ENCODE measurements around the gene RFTN2.
"Not testable (repeated sequence)": the region's sequence is repeated elsewhere in the genome, so short reads cannot be mapped to it uniquely, and the experiment has no call there.

RFTN2 gene, protein sequence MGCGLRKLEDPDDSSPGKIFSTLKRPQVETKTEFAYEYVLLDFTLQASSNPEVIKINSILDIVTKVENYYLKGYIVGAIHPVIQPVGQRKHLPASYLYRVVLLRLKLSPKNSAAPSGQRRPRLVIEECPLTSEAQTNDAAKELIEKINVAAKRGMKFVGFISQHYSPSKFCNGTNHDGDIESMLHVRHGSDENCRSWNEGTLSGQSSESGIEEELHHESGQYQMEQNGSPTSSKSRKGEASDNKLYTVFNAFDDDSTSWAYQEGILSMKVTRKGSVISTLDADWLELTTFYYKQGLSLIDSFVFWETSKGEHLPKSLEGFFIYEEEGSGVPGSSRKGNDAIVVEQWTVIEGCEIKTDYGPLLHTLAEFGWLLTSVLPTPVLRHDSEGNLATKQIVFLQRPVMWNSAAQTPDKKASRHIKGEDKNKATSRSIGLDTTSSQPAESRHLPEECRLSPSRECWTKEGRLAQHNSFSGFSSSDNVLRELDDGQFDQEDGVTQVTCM

DNA sequence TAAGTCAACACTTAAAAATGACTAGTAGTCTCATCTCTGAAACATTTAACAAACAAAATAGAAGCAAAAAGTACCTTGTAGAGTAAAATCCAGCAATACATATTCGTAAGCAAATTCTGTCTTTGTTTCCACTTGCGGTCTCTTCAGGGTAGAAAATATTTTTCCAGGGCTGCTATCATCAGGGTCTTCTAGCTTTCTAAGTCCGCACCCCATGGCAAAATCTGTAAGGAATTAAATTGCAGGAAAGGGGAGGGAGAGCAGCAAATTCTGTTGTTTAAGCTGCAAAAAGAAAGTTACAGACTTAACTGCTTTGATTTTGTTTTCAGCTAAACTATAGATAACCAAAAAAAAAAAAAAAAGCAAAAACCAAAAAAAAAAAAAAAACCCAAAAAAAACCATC, at the start of gene RFTN2:
Gene RFTN2 (minus strand): TSS at position 342 of the 400 bp plus-strand sequence. CDS start 129 bp downstream, at position 213.
- DNase-seq (ENCODE audit: low read depth): no peak

DNA sequence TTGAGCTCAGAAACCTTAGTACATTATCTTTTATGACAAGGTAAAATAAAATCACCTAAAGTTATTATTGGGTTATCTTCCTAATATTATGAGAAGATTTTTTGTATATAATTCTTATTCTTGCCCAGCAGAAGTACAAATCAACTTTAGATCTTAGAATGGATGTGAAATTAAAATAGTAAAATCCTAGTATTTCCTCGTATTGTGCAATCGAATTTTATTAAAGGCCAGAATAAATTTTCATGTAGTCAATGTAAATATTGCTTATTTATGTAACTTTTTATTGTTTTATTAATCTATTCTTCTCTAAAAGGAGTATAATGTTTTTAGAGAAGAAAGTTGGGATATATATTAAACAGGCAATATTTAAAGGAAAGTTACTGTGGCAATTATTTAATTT, 42.5 kb upstream of the RFTN2 start:
- no peak for DNase-seq (ENCODE audit: low read depth)

DNA sequence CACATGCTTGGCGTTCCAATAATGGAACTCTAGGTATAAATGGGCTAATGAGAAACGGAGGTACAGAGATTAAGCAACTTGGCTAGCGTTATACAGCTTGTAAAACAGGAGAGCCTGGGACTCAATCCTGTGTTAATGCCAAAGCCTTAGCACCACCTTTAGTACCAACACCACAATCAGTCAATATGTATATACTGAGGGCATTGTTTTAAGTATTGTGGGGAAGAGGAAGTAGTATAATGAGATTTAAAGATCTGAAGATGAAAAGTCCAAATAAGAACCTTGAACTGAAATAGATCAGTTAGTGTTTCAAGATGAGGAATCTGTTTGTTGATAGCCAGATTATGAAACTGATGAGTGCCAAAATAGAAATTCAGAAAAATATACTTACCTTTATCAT, 37.9 kb upstream of the RFTN2 start:
- no peak for DNase-seq (ENCODE audit: low read depth)

DNA sequence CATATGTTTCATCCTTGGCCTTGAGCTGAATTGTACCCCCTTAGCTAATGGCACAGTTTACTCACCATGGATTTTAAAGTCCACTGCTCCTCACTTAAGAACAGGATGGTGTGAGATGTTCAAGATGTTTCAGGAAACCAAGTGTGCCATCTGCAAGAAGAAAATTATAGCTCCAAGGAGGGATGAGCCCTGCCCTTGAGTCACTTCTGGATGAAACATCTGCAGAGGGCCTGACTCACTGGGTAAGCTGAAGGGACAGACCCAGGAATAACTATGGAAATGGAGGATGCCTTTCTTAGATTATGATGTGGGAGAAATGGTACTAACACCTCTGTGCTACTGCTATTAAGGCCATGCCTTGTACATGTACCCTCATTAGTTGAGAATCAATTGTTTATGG, 36.2 kb upstream of the RFTN2 start:
- no peak for DNase-seq (ENCODE audit: low read depth)

DNA sequence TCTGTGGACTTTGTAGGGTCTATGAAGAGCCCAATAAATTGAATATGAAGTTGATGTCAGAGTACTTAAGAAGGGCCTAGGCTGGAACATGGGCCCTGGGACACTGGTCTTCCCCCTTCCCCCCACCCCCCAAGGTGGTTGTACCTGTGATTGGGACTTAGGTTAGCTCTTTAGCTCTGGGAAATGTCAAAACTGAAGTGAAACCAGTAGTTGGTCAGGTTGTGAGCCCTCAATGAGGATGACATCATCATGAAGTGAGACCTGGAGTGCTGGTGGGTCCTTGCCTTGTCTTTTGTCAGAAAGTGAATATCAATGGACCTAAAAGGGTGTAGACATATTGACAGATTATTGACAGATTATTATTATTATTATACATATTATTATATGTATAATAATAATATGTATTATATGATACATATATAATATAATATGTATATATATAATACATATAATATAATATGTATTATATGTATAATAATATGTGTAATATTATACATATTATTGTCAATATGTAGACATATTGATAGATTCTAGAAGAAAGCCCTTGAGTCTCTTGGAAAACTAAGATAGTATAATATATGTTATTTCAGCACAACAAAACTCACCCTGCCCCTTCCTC, 35.1 kb upstream of the RFTN2 start:
- DNase-seq (ENCODE audit: low read depth): no peak

DNA sequence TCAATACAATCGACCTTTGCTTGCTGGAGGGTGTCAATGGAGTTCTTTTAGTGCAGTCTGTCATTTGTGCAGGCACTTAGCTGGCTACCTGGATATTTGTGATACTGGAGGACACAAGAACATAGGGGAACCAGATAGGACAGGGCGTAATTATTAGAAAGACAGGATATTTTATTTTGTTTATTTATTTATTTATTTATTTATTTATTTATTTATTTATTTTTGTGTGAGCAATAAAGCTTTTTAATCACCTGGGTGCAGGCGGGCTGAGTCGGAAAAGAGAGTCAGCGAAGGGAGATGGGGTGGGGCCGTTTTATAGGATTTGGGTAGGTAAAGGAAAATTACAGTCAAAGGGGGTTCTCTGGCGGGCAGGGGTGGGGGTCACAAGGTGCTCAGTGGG, 33.8 kb upstream of the RFTN2 start:
- not testable (repeated sequence) for DNase-seq (ENCODE audit: low read depth)

DNA sequence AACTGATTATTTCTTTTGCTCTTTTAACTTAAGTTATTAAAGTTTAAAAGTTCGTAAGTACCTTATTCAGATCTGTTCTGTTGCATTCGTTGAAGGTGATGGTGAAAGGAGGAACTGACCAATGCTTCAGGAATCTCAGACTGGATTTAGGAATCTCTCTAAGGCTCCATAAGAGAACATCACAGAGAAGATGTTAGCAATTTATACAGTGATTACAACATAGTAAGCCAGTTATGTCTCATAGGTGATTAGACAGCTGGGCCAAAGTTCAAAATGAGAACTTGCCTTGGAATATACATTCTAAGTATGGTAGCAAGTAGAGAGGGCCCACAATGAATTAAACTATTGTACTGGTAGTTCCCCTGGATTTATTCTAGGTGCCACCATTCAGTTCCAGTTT, 32.9 kb upstream of the RFTN2 start:
- peak; percentile 92 for DNase-seq (ENCODE audit: low read depth)

DNA sequence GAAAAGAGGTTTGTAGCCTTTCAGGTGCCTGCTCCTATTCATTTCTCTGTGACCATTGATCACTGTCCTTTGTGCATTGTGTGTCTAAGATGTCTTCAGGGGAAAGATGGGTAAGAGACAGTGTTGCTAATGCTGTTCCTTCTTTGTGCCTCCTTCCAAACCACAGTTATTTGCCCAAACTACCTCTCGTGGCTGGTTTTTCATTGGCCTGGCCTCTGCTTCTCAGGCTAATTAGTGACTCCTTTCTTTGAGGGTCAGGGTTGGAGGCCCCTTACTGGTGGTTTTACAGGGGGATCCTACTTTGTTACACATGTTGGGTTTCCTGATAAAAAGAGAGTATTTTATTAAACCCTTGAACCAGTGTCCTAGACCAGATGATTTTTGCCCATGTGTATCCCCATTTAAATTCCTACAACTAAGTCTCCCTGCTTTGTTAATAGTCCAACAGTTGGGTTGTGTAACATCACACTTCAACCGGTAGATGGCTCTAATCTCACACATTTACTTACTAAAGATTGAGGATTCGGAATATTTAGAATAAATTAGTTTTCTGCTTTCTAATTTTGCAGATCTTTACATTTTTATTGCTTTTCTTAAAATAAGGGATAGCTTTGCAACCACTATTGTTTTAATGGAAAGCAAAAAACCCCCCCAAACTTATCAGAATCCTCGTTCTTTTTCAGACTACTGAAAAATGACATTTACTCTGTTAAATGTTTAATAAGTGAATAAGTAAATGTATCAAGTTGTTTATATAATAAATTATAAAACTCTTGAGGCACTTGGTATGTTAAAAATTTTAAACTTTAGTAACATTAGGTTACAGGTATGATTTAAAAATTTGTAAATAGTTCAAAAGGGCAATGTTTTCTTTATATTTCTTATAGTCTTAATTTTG, 32.2 kb upstream of the RFTN2 start:
- peak; percentile 67 for DNase-seq (ENCODE audit: low read depth)

DNA sequence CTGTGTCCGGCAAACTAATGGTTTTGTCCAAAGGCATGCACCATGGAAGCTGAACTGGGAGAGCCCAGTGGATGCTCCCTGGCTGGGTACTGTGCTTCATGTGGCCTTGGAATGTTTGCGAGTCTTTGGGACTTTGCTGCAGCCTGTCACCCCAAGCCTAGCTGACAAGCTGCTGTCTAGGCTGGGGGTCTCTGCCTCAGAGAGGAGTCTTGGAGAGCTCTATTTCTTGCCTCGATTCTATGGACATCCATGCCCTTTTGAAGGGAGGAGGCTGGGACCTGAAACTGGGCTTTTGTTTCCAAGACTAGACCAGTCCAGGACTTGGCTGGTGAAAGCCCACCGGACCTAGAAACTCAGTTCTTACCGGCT, 31.4 kb upstream of the RFTN2 start:
- DNase-seq (ENCODE audit: low read depth): no peak

DNA sequence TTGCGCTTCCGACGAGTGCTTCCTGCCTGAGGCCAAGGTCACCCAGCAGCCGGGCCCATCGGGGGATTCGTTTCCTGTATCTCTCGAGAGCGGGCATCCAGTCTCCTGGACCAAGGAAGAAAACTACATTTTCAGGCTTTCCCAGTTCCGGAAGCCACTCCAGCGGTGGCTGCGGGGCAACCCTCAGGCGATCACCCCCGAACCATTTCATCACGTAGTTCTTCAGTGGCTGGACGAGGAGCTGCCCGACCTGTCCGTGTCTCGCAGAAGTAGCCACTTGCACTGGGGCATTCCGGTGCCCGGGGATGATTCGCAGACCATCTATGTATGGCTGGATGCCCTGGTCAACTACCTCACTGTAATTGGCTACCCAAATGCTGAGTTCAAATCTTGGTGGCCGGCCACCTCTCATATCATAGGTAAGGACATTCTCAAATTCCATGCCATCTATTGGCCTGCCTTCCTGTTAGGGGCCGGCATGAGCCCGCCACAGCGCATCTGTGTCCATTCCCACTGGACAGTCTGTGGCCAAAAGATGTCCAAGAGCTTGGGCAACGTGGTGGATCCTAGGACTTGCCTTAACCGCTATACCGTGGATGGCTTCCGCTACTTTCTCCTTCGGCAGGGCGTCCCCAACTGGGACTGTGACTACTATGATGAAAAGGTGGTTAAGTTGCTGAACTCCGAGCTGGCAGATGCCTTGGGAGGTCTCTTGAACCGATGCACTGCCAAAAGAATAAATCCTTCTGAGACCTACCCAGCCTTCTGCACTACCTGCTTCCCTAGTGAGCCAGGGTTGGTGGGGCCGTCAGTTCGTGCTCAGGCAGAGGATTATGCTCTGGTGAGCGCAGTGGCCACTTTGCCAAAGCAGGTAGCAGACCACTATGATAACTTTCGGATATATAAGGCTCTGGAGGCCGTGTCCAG, 30.8 kb upstream of the RFTN2 start:
- DNase-seq (ENCODE audit: low read depth): no peak

DNA sequence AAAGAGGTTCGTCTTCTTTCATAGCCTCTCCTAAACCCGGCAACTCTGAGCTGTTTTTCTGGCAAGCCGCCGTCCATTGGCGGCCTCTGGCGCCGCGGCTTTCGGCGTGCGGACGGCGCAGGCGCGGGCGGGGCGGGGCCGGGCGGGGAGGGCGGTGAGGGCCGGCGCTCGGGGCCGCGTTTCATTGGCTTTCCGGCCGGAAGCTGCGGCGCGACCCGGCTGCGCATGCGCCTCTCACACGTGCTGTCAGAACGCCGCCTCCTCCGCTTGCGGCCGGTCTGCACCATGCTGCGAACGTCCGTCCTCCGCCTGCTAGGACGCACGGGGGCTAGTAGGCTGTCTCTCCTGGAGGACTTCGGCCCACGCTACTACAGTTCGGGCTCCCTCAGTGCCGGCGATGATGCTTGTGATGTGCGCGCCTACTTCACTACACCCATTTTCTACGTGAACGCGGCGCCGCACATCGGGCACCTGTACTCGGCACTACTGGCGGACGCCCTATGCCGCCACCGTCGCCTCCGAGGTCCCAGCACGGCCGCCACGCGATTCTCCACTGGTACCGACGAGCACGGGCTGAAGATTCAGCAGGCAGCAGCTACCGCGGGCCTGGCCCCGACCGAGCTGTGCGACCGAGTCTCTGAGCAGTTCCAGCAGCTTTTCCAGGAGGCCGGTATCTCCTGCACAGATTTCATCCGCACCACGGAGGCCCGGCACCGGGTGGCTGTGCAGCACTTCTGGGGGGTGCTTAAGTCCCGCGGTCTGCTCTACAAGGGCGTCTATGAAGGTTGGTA, 29.9 kb upstream of the RFTN2 start, which contains the start of gene MARS2:
Gene MARS2 (plus strand): TSS at position 249 of the 791 bp plus-strand sequence. CDS start 37 bp downstream, at position 286.
- DNase-seq (ENCODE audit: low read depth): peak; percentile 81

DNA sequence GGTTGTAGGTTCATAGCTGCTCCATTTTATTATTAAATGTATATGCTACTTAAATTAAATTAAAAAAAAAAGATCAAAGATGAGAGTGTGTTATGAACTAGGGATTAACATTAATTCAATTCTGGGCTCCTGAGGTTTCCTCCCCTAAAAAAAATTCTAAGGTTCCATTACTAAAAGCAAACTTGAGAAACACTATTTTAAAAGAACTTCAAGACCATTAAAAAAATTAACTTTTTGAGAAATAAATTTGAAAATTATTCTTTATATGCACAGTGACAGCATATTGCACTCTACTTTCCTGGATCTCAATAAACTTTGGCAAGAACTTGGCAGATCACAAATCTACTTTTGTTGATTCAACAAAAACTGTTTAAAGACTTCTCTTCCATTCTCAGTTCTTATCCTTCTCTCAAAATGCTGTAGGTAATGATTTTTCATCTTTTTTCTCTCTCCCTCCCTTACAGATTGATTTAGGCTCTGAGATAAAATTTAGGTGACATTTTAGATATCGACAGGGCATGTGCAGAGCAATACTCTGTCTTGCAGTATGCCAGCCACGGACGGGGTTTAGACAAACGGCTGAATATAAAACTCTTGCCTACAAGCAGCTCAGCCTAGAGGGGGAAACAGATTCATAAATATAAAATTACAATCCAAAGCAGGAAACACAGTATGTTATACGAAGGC, 29.2 kb upstream of the RFTN2 start:
- DNase-seq (ENCODE audit: low read depth): no peak

DNA sequence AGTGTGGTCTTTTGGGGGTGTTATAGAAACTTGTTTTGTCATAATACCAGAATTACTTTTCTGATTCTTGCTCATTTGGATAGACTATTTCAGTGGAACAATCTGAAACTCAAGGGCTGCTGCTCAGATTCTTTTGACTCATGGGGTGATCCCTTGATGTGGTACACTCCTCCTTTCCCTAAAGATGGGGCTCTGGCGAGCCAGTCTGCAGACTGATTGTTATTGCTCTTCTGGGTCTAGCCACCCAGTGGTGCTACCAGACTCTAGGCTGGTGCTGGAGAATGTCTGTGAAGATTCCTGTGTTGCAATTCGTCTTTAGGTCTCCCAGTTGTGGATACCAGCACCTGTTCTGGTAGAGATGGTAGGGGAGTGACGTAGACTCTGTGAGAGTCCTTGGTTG, 25.6 kb upstream of the RFTN2 start:
- DNase-seq (ENCODE audit: low read depth): no peak

DNA sequence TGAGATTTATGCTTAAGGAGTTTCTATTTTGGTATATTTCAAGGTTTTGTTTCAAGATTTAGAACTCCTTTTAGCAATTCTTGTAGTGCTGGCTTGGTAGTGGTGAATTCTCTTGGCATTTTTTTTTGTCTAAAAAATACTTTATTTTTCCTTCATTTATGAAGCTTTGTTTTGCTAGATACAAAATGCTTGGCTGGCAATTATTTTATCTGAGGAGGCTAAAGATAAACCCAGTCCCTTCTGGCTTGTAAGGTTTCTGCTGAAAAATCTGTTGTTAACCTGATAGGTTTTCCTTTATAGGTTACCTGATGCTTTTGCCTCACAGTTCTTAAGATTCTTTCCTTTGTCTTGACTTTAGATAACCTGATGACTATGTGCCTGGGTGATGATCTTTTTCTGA, 24.3 kb upstream of the RFTN2 start:
- DNase-seq (ENCODE audit: low read depth): not testable (repeated sequence)

DNA sequence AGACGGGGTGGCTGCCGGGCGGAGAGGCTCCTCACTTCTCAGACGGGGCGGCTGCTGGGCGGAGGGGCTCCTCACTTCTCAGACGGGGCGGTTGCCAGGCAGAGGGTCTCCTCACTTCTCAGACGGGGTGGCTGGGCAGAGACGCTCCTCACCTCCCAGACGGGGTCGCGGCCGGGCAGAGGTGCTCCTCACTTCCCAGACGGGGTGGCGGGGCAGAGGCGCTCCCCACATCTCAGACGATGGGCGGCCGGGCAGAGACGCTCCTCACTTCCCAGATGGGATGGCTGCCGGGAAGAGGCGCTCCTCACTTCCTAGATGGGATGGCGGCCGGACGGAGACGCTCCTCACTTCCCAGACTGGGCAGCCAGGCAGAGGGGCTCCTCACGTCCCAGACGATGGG, 21.2 kb upstream of the RFTN2 start:
- DNase-seq (ENCODE audit: low read depth): not testable (repeated sequence)

DNA sequence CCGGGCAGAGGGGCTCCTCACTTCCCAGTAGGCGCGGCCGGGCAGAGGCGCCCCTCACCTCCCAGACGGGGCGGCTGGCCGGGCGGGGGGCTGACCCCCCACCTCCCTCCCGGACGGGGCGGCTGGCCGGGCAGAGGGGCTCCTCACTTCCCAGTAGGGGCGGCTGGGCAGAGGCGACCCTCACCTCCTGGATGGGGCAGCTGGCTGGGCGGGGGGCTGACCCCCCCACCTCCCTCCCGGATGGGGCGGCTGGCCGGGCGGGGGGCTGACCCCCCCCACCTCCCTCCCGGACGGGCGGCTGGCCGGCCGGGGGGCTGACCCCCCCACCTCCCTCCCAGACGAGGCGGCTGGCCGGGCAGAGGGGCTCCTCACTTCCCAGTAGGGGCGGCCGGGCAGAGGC, 20.6 kb upstream of the RFTN2 start:
- DNase-seq (ENCODE audit: low read depth): not testable (repeated sequence)

DNA sequence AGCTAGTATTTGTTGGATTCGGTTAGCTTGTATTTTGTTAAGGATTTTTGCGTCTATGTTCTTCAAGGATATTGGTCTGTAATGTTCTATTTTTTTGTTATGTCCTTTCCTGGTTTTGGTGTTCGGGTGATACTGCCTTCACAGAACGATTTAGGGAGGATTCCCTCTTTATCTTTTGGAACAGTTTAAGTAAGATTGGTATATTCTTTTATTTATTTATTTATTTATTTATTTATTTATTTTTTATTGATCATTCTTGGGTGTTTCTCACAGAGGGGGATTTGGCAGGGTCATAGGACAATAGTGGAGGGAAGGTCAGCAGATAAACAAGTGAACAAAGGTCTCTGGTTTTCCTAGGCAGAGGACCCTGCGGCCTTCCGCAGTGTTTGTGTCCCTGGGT, 19.8 kb upstream of the RFTN2 start:
- DNase-seq (ENCODE audit: low read depth): not testable (repeated sequence)

DNA sequence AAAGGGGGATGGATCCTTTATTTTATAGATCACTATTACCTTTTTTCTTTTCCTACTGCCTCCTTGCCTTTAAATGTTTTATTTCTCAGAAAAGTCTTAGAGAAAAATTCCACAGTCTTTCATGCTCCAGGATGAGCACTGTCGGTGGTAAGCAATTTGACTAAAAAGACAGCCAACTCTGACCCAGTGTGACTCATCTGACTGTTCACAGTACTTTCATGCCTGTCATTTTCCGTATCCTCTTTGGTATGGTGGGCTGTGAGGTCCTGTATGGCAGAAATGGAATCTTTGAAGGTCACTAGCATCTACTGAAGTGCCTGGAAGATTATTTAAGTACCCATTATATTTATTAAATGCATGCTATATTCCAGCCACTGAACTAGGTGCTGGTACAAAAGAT, 2.1 kb upstream of the RFTN2 start:
- peak; percentile 24 for DNase-seq (ENCODE audit: low read depth)

DNA sequence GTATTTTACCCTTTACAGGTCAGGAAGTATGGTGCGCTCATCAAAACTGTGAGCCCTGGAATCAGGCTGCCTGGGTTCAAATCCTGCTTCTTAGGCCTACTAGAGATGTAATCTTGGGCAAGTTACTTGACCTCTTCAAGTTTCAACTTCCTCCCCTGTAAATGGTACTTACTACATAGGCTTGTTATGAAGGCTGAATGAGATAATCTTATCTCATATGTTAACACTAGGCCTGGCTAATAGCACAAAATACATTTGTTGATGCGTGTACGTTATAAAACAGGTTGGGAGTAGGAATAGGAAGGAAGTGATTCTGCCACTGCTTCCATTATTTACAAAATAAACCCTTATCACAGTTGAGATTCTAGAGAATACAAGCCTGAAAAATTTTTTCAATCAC, 1.7 kb upstream of the RFTN2 start:
- DNase-seq (ENCODE audit: low read depth): peak; percentile 24

DNA sequence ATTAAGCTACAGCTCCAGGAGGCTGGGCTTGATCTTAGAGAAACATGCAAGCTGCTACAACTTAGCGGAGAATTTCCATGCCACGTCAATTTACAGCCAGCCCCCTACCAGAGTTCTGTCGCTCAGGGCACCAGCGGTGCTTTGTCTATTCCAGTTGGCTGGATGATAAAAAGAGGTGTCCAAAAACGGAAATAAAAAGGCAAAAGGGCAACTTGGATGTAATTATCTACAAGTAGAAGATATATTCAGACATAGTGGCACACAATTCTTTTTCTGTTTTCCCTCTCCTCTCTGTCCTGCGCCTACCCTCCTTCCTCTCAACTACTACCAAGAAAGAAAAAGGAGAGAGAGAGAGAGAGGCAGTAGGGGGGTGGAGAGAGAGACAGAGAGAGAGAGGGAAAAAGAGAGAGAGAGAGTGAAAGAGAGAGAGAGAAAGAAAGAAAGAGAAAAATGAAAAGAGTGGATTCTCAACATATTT, 363 bp upstream of the RFTN2 start:
- peak; percentile 14 for DNase-seq (ENCODE audit: low read depth)
